MCF 10A (cell line): Measurements from ENCODE around the gene DLG3. TPM values are rescaled to one million over a fixed set of nuclear protein-coding genes. Genes with fewer than 3 reads are reported as not detected.
A peak's percentile ranks its signal among the peaks of the same experiment; 100 is the strongest.

ENCODE experiments used
- BruUV-seq: library from RNA; stranded (reverse); fragments of 400-500 nt; replicated peaks from 2 replicates; lab custom pipeline; 2021; lab: Mats Ljungman, UMichigan
- CTCF ChIA-PET: fragments of 300-600 bp; sonication (Branson Sonifier 250); formaldehyde crosslinking; extraction: SDS; loops from one replicate; lab custom pipeline; 2021; ENCODE audit warnings: antibody characterized with exemption, inconsistent platforms; lab: Yijun Ruan, JAX
- POLR2A ChIA-PET: fragments of 300-600, 350-650 bp; sonication (Branson Sonifier 250); formaldehyde crosslinking; extraction: SDS; loops from one replicate; lab custom pipeline; 2020; ENCODE audit warnings: antibody characterized with exemption, inconsistent platforms; lab: Yijun Ruan, JAX
- DNase-seq: peaks from one replicate; pipeline ENCODE4 v3.0.0-alpha.2; 2018; ENCODE audit not compliant: unreplicated experiment
- H3K27ac Mint-ChIP-seq: one replicate; pipeline ENCODE4 v1.8.0; 2022; ENCODE audit warnings: mild to moderate bottlenecking, low read depth, mixed read lengths; ENCODE audit not compliant: unreplicated experiment
- H3K27me3 Mint-ChIP-seq: one replicate; pipeline ENCODE4 v1.8.0; 2022; ENCODE audit warnings: mixed read lengths; ENCODE audit not compliant: insufficient read depth, unreplicated experiment
- H3K36me3 Mint-ChIP-seq: one replicate; pipeline ENCODE4 v1.8.0; 2022; ENCODE audit warnings: mild to moderate bottlenecking, moderate library complexity, mixed read lengths; ENCODE audit not compliant: insufficient read depth, unreplicated experiment
- H3K4me1 Mint-ChIP-seq: one replicate; pipeline ENCODE4 v1.8.0; 2022; ENCODE audit warnings: mixed read lengths; ENCODE audit not compliant: insufficient read depth, unreplicated experiment
- H3K4me3 Mint-ChIP-seq: one replicate; pipeline ENCODE4 v1.8.0; 2022; ENCODE audit warnings: mild to moderate bottlenecking, moderate library complexity, mixed read lengths; ENCODE audit not compliant: unreplicated experiment
- H3K9me3 Mint-ChIP-seq: one replicate; pipeline ENCODE4 v1.8.0; 2022; ENCODE audit warnings: mixed read lengths; ENCODE audit not compliant: unreplicated experiment
- CTCF ChIP-seq: fragments of 200-600 bp; IDR thresholded peaks from one replicate; pipeline ENCODE4 v1.8.0; 2022; ENCODE audit warnings: antibody characterized with exemption, mild to moderate bottlenecking; ENCODE audit not compliant: unreplicated experiment
- intact Hi-C: fragments of 100-400 bp; cut with micrococcal nuclease; formaldehyde crosslinking; loops from 2 replicates; pipeline ENCODE4 v1.14.1; 2022
- total RNA-seq: library from RNA; stranded (reverse); gene quantifications from 2 replicates; pipeline ENCODE4 v1.2.3, GENCODE V29; 2022

Gene DLG3
- total RNA-seq, 1 experiment from 2014 or later: 12.8 TPM

- BruUV-seq: no TSS peak
- Mint-ChIP-seq H3K4me3 (peak overlapping the region; percentile 80), H3K9me3 (no peaks in the 10 kb centered on the region), H3K27me3 (peaks cover 61% of the 10 kb centered on the region), H3K27ac (no peak overlapping the region), H3K36me3 (peaks cover 5% of the 10 kb centered on the region), H3K4me1 (peaks cover 5% of the 10 kb centered on the region)
- ChIA-PET CTCF (interaction anchor here (0.5 to 2.0 kb wide), 12 partner anchors 9 to 485 kb away, joined by 3 to 9 read pairs (median 4); partner anchors contain the start of gene GDPD2), POLR2A (interaction anchor here (0.6 to 1.2 kb wide), 5 partner anchors 14 to 142 kb away, joined by 3 to 4 read pairs (median 3); no protein-coding TSS in a partner anchor)
- no peak for TF ChIP-seq CTCF
- DNase-seq: no peak
- intact Hi-C loops: loop anchor here (5.0 to 10.0 kb wide), 3 partner anchors 141 to 298 kb away; partner anchors contain the start of genes IGBP1 and KIF4A
Observed at GRCh38 chrX:70432936-70433847, 11.4 kb upstream of the DLG3 start.

DNA sequence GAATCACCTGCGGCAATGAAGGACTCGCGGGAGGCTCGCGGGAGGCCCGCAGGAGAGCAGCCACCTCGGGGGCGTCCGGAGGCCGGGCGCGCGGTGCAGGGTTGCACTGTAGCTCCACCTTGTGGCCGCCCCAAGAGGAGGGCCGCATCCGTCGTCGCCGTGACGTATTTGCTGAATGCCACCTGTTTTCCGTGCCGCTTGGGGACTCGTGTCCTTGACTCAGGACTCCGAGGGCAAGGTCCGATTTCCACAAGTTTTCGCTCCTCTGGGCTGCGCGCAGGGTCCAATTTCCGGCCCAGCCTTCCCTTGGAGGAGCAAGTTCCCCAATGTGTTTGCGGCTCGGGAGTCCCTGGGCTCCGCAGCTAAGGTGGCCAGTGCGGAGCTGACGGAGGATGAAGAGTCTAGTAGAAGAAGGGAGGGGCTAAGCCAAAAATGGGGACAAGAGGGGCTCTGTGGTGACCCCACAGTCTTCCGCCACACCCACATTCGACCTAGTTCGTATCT lies 10.7 kb upstream of the DLG3 start:
- peaks cover 10% of the 10 kb centered on the region for H3K4me1 Mint-ChIP-seq
- peak overlapping the region; percentile 80 for H3K4me3 Mint-ChIP-seq
- intact Hi-C loops: loop anchor here (5.0 to 10.0 kb wide), 3 partner anchors 142 to 299 kb away; partner anchors contain the start of genes IGBP1 and KIF4A
- ChIA-PET POLR2A (interaction anchor here (0.6 to 1.2 kb wide), 6 partner anchors 28 to 144 kb away, joined by 3 to 4 read pairs (median 3); partner anchors contain the start of genes KIF4A and PDZD11), CTCF (interaction anchor here (0.5 to 2.0 kb wide), 11 partner anchors 9 to 485 kb away, joined by 3 to 9 read pairs (median 3); partner anchors contain the start of gene GDPD2)
- peak; percentile 55 for DNase-seq
- H3K27me3 Mint-ChIP-seq: peaks cover 61% of the 10 kb centered on the region
- peaks cover 5% of the 10 kb centered on the region for H3K36me3 Mint-ChIP-seq
- H3K9me3 Mint-ChIP-seq: no peaks in the 10 kb centered on the region
- H3K27ac Mint-ChIP-seq: peak overlapping the region; percentile 78
- TF ChIP-seq CTCF: peak; percentile 44
- TSS peak; percentile 37 for BruUV-seq

DNA sequence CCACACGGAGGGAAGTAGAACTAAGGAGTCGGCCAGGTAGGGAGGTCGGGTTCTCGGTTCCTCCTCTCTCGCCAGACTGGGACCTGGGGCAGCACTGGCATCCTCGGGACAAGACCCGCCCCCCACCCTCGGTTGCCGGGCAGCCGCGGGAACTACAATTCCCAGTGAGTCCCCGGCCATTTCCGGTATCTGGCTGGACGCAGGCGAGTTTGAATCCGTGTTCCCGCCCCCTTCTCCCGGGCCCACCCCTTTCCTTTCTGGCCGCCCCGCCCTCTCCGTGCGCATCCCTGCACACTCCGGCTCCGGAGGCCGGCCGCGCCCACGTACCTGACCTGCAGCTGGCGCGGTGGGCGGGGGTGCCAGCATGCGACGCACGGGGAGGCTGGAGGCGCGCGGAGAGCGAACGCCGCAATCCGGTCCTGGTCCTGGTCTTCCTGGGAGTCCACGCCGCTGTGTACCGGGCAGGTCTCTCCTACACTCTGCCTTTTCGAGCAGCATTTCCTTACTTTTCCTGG lies 10.2 kb upstream of the DLG3 start:
- Mint-ChIP-seq H3K4me3 (peak overlapping the region; percentile 80), H3K27me3 (peaks cover 56% of the 10 kb centered on the region), H3K9me3 (no peaks in the 10 kb centered on the region), H3K4me1 (peaks cover 10% of the 10 kb centered on the region), H3K27ac (peak overlapping the region; percentile 78), H3K36me3 (peaks cover 5% of the 10 kb centered on the region)
- CTCF ChIA-PET: interaction anchor here (0.6 to 2.3 kb wide), 9 partner anchors 10 to 526 kb away, joined by 3 to 17 read pairs (median 3); no protein-coding TSS in a partner anchor
- no TSS peak for BruUV-seq
- TF ChIP-seq CTCF: no peak
- POLR2A ChIA-PET: interaction anchor here (0.8 to 2.1 kb wide), 6 partner anchors 21 to 145 kb away, joined by 3 to 8 read pairs (median 3); partner anchors contain the start of genes KIF4A and PDZD11
- DNase-seq: peak; percentile 83
- intact Hi-C loops: loop anchor here (5.0 to 10.0 kb wide), 3 partner anchors 142 to 300 kb away; partner anchors contain the start of genes IGBP1 and KIF4A
